Liver (tissue), 3 donors: Measurements from ENCODE around the gene SERHL2.

Source experiments
- EGR1 ChIP-seq, 2 donors: IDR thresholded peaks; 2 replicates each; pipeline ENCODE4 v1.6.1; 2016 to 2018; ENCODE audit warnings: antibody characterized with exemption in 2 of 2, low read depth in 2 of 2
- GABPA ChIP-seq, 2 donors: IDR thresholded peaks in 1 of 2; conservative IDR thresholded peaks in 1 of 2; 2 replicates each; pipeline ENCODE4 v1.6.1; 2016; ENCODE audit warnings: antibody characterized with exemption in 2 of 2, mild to moderate bottlenecking in 1 of 2, moderate library complexity in 1 of 2
- NR2F2 ChIP-seq: IDR thresholded peaks from 2 replicates; pipeline ENCODE4 v1.6.1; 2016; ENCODE audit warnings: antibody characterized with exemption
- RAD21 ChIP-seq, 2 donors: IDR thresholded peaks; 2 replicates each; pipeline ENCODE4 v1.6.1; 2016; ENCODE audit warnings: antibody characterized with exemption in 2 of 2, mild to moderate bottlenecking in 2 of 2
- RXRA ChIP-seq, 2 donors: IDR thresholded peaks; 2 replicates each; pipeline ENCODE4 v1.6.1; 2017 to 2018; ENCODE audit warnings: antibody characterized with exemption in 2 of 2, mild to moderate bottlenecking in 1 of 2
- SP1 ChIP-seq: IDR thresholded peaks from 2 replicates; pipeline ENCODE4 v1.6.1; 2018; ENCODE audit warnings: antibody characterized with exemption, mild to moderate bottlenecking
- TAF1 ChIP-seq: conservative IDR thresholded peaks from 2 replicates; pipeline ENCODE4 v1.6.1; 2016; ENCODE audit warnings: antibody characterized with exemption, mild to moderate bottlenecking
- YY1 ChIP-seq: IDR thresholded peaks from 2 replicates; pipeline ENCODE4 v1.6.1; 2016; ENCODE audit warnings: antibody characterized with exemption, mild to moderate bottlenecking
- TF ChIP-seq, protein P1 (sequence below): fragments of 150-350 bp; IDR thresholded peaks from 2 replicates; pipeline ENCODE4 v1.5.1; 2017; ENCODE audit warnings: improper control_type of control experiment, low read depth, low read length; ENCODE audit not compliant: missing input control
- TF ChIP-seq, protein P2 (sequence below): IDR thresholded peaks from 2 replicates; pipeline ENCODE4 v1.6.1; 2016; ENCODE audit warnings: antibody characterized with exemption
- TF ChIP-seq, protein P3 (sequence below): IDR thresholded peaks from 2 replicates; pipeline ENCODE4 v1.6.1; 2016; ENCODE audit warnings: antibody characterized with exemption, mild to moderate bottlenecking
- donor health status: healthy.
- donor health status: healthy.

DNA sequence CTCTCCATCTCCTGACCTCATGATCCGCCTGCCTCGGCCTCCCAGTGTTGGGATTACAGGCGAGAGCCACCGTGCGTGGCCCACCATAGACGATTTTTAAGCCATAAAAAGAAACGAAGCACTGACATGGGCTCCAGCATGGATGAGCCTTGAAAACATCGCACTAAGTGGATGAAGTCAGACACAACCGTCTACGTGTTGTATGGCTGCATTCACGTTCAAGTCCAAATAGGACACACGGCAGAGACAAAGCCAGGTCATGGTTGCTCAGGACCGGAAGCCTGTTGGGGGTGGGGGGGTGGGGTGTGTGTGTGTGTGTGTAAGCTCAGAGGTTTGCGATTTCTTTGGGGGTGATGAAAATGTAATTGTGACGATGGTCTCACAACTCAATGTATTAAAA is 44.2 kb upstream of the SERHL2 start:
- TF ChIP-seq, protein P1, sequence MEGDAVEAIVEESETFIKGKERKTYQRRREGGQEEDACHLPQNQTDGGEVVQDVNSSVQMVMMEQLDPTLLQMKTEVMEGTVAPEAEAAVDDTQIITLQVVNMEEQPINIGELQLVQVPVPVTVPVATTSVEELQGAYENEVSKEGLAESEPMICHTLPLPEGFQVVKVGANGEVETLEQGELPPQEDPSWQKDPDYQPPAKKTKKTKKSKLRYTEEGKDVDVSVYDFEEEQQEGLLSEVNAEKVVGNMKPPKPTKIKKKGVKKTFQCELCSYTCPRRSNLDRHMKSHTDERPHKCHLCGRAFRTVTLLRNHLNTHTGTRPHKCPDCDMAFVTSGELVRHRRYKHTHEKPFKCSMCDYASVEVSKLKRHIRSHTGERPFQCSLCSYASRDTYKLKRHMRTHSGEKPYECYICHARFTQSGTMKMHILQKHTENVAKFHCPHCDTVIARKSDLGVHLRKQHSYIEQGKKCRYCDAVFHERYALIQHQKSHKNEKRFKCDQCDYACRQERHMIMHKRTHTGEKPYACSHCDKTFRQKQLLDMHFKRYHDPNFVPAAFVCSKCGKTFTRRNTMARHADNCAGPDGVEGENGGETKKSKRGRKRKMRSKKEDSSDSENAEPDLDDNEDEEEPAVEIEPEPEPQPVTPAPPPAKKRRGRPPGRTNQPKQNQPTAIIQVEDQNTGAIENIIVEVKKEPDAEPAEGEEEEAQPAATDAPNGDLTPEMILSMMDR, result no peak
- TF ChIP-seq, protein P2, sequence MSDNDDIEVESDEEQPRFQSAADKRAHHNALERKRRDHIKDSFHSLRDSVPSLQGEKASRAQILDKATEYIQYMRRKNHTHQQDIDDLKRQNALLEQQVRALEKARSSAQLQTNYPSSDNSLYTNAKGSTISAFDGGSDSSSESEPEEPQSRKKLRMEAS, result no peak
- TF ChIP-seq NR2F2, result no peak
- TF ChIP-seq, protein P3, sequence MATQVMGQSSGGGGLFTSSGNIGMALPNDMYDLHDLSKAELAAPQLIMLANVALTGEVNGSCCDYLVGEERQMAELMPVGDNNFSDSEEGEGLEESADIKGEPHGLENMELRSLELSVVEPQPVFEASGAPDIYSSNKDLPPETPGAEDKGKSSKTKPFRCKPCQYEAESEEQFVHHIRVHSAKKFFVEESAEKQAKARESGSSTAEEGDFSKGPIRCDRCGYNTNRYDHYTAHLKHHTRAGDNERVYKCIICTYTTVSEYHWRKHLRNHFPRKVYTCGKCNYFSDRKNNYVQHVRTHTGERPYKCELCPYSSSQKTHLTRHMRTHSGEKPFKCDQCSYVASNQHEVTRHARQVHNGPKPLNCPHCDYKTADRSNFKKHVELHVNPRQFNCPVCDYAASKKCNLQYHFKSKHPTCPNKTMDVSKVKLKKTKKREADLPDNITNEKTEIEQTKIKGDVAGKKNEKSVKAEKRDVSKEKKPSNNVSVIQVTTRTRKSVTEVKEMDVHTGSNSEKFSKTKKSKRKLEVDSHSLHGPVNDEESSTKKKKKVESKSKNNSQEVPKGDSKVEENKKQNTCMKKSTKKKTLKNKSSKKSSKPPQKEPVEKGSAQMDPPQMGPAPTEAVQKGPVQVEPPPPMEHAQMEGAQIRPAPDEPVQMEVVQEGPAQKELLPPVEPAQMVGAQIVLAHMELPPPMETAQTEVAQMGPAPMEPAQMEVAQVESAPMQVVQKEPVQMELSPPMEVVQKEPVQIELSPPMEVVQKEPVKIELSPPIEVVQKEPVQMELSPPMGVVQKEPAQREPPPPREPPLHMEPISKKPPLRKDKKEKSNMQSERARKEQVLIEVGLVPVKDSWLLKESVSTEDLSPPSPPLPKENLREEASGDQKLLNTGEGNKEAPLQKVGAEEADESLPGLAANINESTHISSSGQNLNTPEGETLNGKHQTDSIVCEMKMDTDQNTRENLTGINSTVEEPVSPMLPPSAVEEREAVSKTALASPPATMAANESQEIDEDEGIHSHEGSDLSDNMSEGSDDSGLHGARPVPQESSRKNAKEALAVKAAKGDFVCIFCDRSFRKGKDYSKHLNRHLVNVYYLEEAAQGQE, result no peak
- no peak for TF ChIP-seq YY1
- TF ChIP-seq GABPA (IDR thresholded peaks at IDR 0.05 in 1 of 2, conservative IDR thresholded peaks at IDR 0.05 in 1 of 2), result no peak
- TF ChIP-seq SP1, result no peak
- TF ChIP-seq TAF1, result no peak
- no peak for TF ChIP-seq RXRA (IDR thresholded peaks at IDR 0.05)
- TF ChIP-seq RAD21 (IDR thresholded peaks at IDR 0.05), result no peak
- TF ChIP-seq EGR1 (IDR thresholded peaks at IDR 0.05; ENCODE audit: low read depth in 2 of 2), result no peak
